Hepatocyte (in vitro differentiated cells): Measurements from ENCODE around the gene DOCK3. TPM values are rescaled to one million over a fixed set of nuclear protein-coding genes. Genes with fewer than 3 reads are reported as not detected.

Experiments used
- DNase-seq: peaks from one replicate; pipeline ENCODE4 v3.0.0-alpha.2; 2016; ENCODE audit warnings: low spot score
- H2AFZ ChIP-seq: fragments of 200-600 bp; sonication (generic); 2 replicates; pipeline ENCODE4 v1.6.0; 2016; ENCODE audit warnings: antibody characterized with exemption, mild to moderate bottlenecking
- H3K27ac ChIP-seq: fragments of 200-600 bp; sonication (generic); 2 replicates; pipeline ENCODE4 v1.5.1; 2016; ENCODE audit warnings: mild to moderate bottlenecking
- H3K27me3 ChIP-seq: fragments of 200-600 bp; sonication (generic); 2 replicates; pipeline ENCODE4 v1.6.1; 2016
- H3K36me3 ChIP-seq: fragments of 200-600 bp; sonication (generic); replicated peaks from 2 replicates; pipeline ENCODE4 v1.5.1; 2016; ENCODE audit warnings: low read depth; ENCODE audit not compliant: insufficient read depth
- H3K4me1 ChIP-seq: fragments of 200-600 bp; sonication (generic); 2 replicates; pipeline ENCODE4 v1.5.1; 2016; ENCODE audit warnings: mild to moderate bottlenecking, moderate library complexity; ENCODE audit not compliant: insufficient read depth
- H3K4me2 ChIP-seq: fragments of 200-600 bp; sonication (generic); 2 replicates; pipeline ENCODE4 v1.6.0; 2016
- H3K4me3 ChIP-seq: fragments of 200-600 bp; sonication (generic); 2 replicates; pipeline ENCODE4 v1.5.1; 2016; ENCODE audit warnings: mild to moderate bottlenecking
- H3K79me2 ChIP-seq: fragments of 200-600 bp; sonication (generic); 2 replicates; pipeline ENCODE4 v1.6.0; 2017; ENCODE audit warnings: mild to moderate bottlenecking
- H3K9me2 ChIP-seq: fragments of 200-600 bp; sonication (generic); replicated peaks from 2 replicates; pipeline ENCODE4 v1.6.0; 2017; ENCODE audit warnings: mild to moderate bottlenecking; ENCODE audit not compliant: insufficient read depth
- H3K9me3 ChIP-seq: fragments of 200-600 bp; sonication (generic); 2 replicates; pipeline ENCODE4 v1.5.1; 2016; ENCODE audit warnings: low read depth, mild to moderate bottlenecking
- H4K20me1 ChIP-seq: fragments of 200-600 bp; sonication (generic); 2 replicates; pipeline ENCODE4 v1.6.0; 2016; ENCODE audit warnings: mild to moderate bottlenecking; ENCODE audit not compliant: insufficient read depth, poor library complexity, severe bottlenecking
- CTCF ChIP-seq: fragments of 200-600 bp; sonication (generic); IDR thresholded peaks from 2 replicates; pipeline ENCODE4 v1.5.1; 2016; ENCODE audit warnings: antibody characterized with exemption, mild to moderate bottlenecking; ENCODE audit not compliant: poor library complexity
- EZH2 ChIP-seq: fragments of 200-600 bp; sonication (generic); IDR thresholded peaks from 2 replicates; pipeline ENCODE4 v1.6.1; 2016; ENCODE audit warnings: antibody characterized with exemption, mild to moderate bottlenecking, borderline replicate concordance
- EZH2phosphoT487 ChIP-seq: fragments of 200-600 bp; sonication (generic); IDR thresholded peaks from one replicate; pipeline ENCODE4 v1.6.1; 2018; ENCODE audit warnings: antibody characterized with exemption, mild to moderate bottlenecking, low read depth, moderate library complexity; ENCODE audit not compliant: unreplicated experiment, severe bottlenecking
- WGBS: methylation state at CpG from one replicate; pipeline ENCODE4 v1.1.6; 2016; ENCODE audit warnings: low lambda C conversion rate; ENCODE audit errors: missing lambda C conversion rate; 5-methylcytosine and 5-hydroxymethylcytosine counted together
- polyA plus RNA-seq: library from polyadenylated mRNA; unstranded; fragments of >200 nt; fragmentation: Nextera tagmentation; extraction: Ambion mirVana; gene quantifications from 2 replicates; pipeline ENCODE4 v1.2.1, GENCODE V29; 2016
- total RNA-seq: library from RNA; depleted of rRNA; stranded (reverse); fragments of >200 nt; gene quantifications from 2 replicates; pipeline ENCODE4 v1.2.3, GENCODE V29; 2014

The DOCK3 gene
- total and polyA plus RNA-seq, 2 experiments from 2014 or later: 0.77 to 1.6 TPM

- no peaks in the 10 kb centered on the region for H3K9me2 ChIP-seq
- H3K36me3 ChIP-seq: no peaks in the 10 kb centered on the region
- TF ChIP-seq EZH2phosphoT487: no peak
- no peak for TF ChIP-seq CTCF
- no peak for TF ChIP-seq EZH2
- H3K4me1 ChIP-seq: no peaks in the 10 kb centered on the region
- no peak overlapping the region for H3K4me3 ChIP-seq
- no peaks in the 10 kb centered on the region for H3K79me2 ChIP-seq
- no peaks in the 10 kb centered on the region for H4K20me1 ChIP-seq
- WGBS: 88% methylated on average over 6 of the region's 6 CpGs
- DNase-seq: no peak
- H3K4me2 ChIP-seq: no peak overlapping the region
- no peak overlapping the region for H3K27ac ChIP-seq
- H3K9me3 ChIP-seq: no peaks in the 10 kb centered on the region
- no peak overlapping the region for H2AFZ ChIP-seq
- no peaks in the 10 kb centered on the region for H3K27me3 ChIP-seq
Measured at GRCh38 chr3:50737906-50738598, 63.3 kb downstream of the DOCK3 start.

GRCh38 chr3:50743643-50744042, 68.9 kb downstream of the DOCK3 start:
- no peaks in the 10 kb centered on the region for H3K36me3 ChIP-seq
- TF ChIP-seq CTCF (no peak), EZH2phosphoT487 (no peak), EZH2 (no peak)
- H3K79me2 ChIP-seq: no peaks in the 10 kb centered on the region
- no peak overlapping the region for H3K4me2 ChIP-seq
- H3K4me1 ChIP-seq: no peaks in the 10 kb centered on the region
- DNase-seq: no peak
- H3K27me3 ChIP-seq: no peaks in the 10 kb centered on the region
- H3K9me2 ChIP-seq: no peaks in the 10 kb centered on the region
- H3K27ac ChIP-seq: no peak overlapping the region
- 76% methylated on average over 1 of the region's 1 CpG for WGBS
- H2AFZ ChIP-seq: no peak overlapping the region
- no peak overlapping the region for H3K4me3 ChIP-seq
- no peaks in the 10 kb centered on the region for H4K20me1 ChIP-seq
- no peaks in the 10 kb centered on the region for H3K9me3 ChIP-seq

- no peaks in the 10 kb centered on the region for H3K36me3 ChIP-seq
- no peak overlapping the region for H2AFZ ChIP-seq
- no peak for DNase-seq
- no peaks in the 10 kb centered on the region for H3K9me2 ChIP-seq
- no peaks in the 10 kb centered on the region for H3K4me1 ChIP-seq
- no peak for TF ChIP-seq EZH2
- no peak for TF ChIP-seq CTCF
- TF ChIP-seq EZH2phosphoT487: no peak
- H3K4me3 ChIP-seq: no peak overlapping the region
- no peaks in the 10 kb centered on the region for H3K27me3 ChIP-seq
- no peak overlapping the region for H3K27ac ChIP-seq
- H3K4me2 ChIP-seq: no peak overlapping the region
- H4K20me1 ChIP-seq: no peaks in the 10 kb centered on the region
- no peaks in the 10 kb centered on the region for H3K9me3 ChIP-seq
- 55% methylated on average over 5 of the region's 5 CpGs for WGBS
- H3K79me2 ChIP-seq: no peaks in the 10 kb centered on the region
Measured at GRCh38 chr3:50749822-50750221, 75.1 kb downstream of the DOCK3 start.

- H3K4me3 ChIP-seq: no peak overlapping the region
- H3K27ac ChIP-seq: no peak overlapping the region
- no peaks in the 10 kb centered on the region for H3K27me3 ChIP-seq
- no peak overlapping the region for H3K4me2 ChIP-seq
- H2AFZ ChIP-seq: no peak overlapping the region
- H3K9me3 ChIP-seq: no peaks in the 10 kb centered on the region
- H3K9me2 ChIP-seq: no peaks in the 10 kb centered on the region
- no peaks in the 10 kb centered on the region for H3K79me2 ChIP-seq
- H3K4me1 ChIP-seq: no peaks in the 10 kb centered on the region
- H3K36me3 ChIP-seq: no peaks in the 10 kb centered on the region
- no peak for TF ChIP-seq CTCF
- no peak for TF ChIP-seq EZH2
- no peak for TF ChIP-seq EZH2phosphoT487
- no peak for DNase-seq
- 95% methylated on average over 5 of the region's 5 CpGs for WGBS
- no peaks in the 10 kb centered on the region for H4K20me1 ChIP-seq
Measured at GRCh38 chr3:50759015-50759414, 84.3 kb downstream of the DOCK3 start.
